Retinal pigment epithelial cell (primary cell): ENCODE data around the gene PHF1.

ENCODE experiments used
- DNase-seq: peaks from one replicate; pipeline ENCODE4 v3.0.0-alpha.2; 2010; ENCODE audit warnings: low read depth
- H3K4me3 ChIP-seq: 2 replicates; pipeline ENCODE4 v1.5.1; 2011; ENCODE audit warnings: mild to moderate bottlenecking, low read length, control low read depth, moderate library complexity
- TF ChIP-seq, protein P1 (sequence below): conservative IDR thresholded peaks from 2 replicates; pipeline ENCODE4 v1.5.1; 2011; ENCODE audit warnings: low read depth, low read length, control low read depth, inconsistent platforms

Gene PHF1

DNA sequence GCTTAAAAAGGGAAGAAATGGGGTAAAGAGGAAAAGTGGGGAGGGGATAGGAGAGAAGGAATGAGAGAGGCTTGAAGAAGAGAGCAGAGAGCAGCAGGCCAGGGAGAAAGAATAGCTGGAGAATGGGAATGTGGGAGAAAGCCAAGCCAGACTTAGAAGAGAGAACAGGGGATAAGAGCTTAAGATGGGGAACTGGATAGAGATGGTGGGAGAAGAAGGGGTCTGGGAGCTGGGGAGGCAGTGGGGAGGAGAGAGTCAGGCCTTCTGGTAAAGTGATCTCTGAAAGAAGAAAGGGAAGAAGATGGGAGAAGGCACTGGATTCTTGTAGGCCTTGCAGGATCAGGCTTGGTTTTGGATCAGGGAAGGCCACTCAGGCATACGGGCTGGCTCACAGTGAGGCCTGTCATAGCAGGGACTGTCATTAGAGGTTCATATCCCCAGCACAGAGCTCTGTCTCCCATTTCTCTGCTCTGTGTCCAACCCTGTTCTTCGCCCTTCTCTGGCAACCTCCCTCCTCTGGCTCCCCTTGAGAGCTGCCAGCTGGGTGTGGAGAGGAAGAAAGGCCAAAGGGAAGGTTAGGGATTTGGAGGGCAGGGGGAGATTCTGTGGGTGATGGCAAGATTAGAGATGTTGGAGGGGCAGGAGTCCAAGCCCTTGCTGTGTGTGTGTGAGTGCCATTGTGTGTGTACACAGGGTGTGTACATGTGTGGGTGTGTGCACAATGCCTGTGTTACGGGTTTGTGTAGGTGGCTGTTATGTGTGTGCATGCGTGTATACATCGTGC is 18.3 kb downstream of the PHF1 start:
- TF ChIP-seq, protein P1, sequence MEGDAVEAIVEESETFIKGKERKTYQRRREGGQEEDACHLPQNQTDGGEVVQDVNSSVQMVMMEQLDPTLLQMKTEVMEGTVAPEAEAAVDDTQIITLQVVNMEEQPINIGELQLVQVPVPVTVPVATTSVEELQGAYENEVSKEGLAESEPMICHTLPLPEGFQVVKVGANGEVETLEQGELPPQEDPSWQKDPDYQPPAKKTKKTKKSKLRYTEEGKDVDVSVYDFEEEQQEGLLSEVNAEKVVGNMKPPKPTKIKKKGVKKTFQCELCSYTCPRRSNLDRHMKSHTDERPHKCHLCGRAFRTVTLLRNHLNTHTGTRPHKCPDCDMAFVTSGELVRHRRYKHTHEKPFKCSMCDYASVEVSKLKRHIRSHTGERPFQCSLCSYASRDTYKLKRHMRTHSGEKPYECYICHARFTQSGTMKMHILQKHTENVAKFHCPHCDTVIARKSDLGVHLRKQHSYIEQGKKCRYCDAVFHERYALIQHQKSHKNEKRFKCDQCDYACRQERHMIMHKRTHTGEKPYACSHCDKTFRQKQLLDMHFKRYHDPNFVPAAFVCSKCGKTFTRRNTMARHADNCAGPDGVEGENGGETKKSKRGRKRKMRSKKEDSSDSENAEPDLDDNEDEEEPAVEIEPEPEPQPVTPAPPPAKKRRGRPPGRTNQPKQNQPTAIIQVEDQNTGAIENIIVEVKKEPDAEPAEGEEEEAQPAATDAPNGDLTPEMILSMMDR = no peak
- no peak for DNase-seq
- H3K4me3 ChIP-seq = peak overlapping the region; percentile 50

DNA sequence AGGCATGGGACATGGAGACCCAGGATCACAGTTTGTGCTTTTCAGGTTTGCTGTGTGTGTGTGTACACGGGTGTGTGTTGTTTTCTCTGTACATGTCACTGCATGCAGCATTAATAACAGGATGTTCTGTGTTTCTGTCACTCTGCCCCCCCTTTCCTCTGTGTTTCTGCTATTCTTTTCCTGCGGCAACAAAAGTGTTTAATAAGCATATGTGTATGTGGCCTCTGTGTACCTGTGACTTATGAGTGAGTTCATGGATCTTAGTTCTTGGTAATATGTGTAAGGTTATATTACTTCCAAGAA is 18.9 kb downstream of the PHF1 start:
- TF ChIP-seq, protein P1 = no peak
- H3K4me3 ChIP-seq = no peak overlapping the region
- DNase-seq = no peak

DNA sequence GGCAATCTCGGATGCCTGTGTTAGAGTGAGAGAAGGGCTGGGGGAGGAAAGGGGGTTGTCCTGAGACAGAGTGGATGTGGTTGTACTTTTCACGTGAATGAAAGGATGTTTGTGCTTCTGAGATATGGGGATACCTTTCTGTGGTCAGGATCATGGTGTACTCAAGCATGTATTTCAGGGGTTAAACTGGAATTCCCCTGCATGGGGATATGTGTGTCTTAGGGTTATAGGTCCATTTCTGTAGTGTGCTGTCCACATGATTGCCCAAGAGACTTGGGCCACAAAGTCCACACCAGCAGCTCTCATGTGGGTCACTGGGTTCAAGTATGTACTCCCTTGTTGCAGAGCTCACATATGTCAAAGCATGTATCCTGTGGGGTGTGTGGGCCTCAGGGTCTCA is 19.5 kb downstream of the PHF1 start:
- TF ChIP-seq, protein P1 = no peak
- DNase-seq = no peak
- no peak overlapping the region for H3K4me3 ChIP-seq

DNA sequence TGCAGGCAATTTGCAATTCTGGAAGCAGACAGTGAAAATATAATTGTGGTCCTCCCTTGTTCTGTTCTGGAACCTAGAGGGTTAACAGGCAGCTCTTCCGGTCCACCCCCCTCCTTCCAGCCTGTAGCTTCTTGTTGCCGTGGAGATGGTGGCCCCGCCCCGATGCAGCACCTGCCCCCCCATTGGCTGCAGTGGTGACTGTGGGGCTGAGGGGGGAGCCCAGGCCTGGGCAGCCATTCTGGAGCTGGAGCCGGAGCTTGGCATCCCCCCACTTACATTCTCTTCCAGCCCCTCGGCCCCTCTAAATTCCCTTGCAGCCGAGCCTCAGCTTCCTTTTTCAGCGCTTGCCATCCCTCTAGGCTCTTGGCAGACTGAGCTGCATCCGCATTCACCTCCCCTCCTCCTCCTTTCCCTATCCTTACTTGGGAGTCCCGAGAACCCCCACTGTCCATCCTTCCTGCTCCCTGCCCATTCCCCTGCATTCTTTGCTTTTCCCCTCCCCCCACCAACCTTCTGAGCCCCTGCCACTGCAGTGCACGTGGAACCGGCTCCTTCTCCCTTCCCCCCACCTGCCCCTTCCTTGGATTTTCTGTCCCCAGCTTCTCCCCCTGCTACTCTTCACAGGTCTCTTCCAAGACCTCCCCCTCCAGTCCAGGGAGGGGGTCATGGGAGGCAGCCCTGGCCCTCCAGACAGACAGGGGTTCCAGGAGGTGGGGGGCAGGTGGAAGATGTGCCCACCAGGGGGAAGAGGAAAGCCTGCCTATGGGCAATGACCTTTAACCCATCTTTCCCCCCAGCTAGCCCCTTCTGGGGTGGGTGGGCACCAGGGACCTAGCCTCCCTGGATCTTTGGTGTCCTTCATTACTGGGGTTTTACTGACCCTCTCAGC is 20.4 kb downstream of the PHF1 start:
- peak overlapping the region; percentile 39 for H3K4me3 ChIP-seq
- DNase-seq = peak; percentile 48
- TF ChIP-seq, protein P1 = no peak

DNA sequence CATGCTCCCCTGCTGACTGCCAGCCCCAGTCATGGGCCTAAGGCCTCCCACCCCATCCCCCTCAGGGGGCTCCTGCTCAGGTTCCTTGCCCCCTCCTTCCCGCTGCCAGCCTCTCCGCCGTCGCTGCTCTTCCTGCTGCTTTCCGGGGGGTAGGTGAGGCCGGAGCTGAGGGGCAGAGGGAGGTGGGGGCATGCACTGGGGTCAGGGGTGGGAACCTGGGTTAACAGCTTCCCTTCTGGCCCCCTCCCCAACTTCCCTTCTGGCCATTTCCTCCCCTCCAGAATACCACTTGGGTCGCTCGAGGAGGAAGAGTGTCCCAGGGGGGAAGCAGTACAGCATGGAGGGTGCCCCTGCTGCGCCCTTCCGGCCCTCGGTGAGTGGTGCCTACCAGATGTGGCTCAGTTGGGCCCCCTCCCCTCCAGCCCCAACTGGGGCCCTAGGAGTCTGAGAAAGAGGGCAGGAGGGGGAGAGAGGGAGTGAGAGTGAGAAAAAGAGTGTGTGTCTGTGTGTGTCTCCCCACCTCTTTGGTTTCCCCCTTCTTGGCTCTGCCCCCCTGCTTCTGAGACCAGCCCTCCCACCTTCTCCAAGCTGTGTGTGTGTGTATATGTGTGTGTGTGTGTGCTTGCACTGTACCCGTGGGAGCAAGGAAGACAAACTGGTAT is 21.2 kb downstream of the PHF1 start:
- DNase-seq = no peak
- peak overlapping the region; percentile 39 for H3K4me3 ChIP-seq
- TF ChIP-seq, protein P1 = no peak

DNA sequence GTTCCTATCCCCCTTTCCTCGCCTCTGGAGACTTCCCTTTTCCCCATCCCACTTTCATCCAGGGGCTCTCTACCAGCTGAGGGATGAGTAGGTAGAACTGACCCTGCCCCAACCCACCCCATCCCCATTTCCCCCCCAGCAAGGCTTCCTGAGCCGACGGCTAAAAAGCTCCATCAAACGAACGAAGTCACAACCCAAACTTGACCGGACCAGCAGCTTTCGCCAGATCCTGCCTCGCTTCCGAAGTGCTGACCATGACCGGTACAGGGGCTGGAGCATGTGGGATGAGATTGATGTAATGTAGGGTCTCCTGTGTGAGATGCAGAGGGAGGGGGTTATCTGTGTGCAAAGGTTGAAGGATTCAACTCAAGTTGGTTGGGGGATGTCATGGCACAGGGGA is 21.7 kb downstream of the PHF1 start:
- DNase-seq = no peak
- TF ChIP-seq, protein P1 = no peak
- peak overlapping the region; percentile 20 for H3K4me3 ChIP-seq
